Measurements from ENCODE around the gene GRIK3. TPM values are rescaled to one million over a fixed set of nuclear protein-coding genes. Genes with fewer than 3 reads are reported as not detected.
"Not testable (repeated sequence)": the region's sequence is repeated elsewhere in the genome, so short reads cannot be mapped to it uniquely, and the experiment has no call there.

Gene GRIK3
- total RNA-seq, 1 donor from 2014 or later: not detected

DNA sequence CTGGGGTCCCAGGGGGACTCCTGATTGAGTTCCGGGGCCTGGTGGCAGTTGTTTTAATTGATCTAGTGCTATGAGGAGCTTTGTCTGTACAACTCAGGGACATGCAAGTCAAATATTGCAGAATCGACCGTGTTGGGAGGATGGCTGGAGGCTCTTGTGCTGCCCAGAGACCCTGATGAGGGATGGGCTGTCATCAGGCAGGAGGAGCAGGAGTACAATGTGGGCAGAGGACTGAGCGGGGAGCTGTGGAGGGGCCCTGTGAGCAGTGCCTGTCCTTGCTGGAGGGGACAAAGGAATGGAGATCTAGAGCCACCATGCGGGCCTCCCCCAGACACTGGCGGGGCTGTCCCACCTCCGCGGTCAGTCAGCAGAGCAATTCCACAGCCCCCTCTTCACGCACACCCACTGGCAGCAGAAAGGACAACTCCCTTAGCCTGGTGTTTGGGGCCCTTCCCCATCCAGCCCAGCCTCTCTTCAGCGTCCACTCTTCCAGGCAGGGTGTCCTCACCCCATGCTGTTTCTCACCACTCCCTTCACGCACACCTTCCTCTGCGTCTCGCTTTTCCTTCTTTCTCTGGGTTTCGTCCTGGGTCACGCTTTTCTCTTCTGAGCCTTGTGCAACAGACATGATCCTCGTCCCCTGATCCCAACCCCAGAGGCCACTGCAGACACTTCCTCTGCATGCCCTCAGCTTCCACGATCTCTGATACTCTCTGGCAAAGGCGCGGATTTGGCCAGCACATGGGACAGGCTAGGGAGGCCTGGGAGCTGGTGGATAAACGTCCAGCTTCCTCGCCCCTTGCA is 122.6 kb downstream of the GRIK3 start:
- intact Hi-C loops (cut with micrococcal nuclease): no loop called here

DNA sequence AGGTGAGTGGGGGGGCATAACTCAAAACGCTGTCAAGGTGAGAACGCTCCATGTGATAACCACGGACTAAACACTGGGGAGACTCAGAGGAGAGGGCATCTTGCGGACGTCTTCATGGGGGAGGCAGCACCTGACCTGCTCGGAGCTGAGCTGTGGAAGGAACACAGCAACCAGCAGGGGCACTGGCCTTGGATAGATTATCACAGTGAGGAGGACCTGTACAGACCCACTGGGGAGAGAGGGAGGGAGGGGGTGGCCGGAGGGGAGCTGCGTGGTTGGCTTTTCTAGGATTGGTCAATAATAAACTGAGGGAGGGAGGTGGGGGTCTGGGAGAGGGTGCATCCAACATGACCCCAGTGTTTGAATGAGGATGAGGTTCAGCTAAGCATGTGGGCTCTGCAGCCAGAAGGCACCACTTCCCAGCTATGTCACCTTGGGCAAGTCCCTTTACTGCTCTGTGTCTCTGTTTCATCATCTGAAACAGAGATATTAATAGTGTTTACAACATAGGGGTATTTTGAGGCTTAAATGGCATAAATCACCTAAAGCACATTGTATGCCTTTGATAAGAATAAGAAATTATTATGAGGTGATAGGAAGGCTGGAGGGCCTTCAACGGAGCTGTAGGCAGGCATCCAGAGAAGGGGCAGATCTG is 123.3 kb downstream of the GRIK3 start:
- intact Hi-C loops (cut with micrococcal nuclease): no loop called here

DNA sequence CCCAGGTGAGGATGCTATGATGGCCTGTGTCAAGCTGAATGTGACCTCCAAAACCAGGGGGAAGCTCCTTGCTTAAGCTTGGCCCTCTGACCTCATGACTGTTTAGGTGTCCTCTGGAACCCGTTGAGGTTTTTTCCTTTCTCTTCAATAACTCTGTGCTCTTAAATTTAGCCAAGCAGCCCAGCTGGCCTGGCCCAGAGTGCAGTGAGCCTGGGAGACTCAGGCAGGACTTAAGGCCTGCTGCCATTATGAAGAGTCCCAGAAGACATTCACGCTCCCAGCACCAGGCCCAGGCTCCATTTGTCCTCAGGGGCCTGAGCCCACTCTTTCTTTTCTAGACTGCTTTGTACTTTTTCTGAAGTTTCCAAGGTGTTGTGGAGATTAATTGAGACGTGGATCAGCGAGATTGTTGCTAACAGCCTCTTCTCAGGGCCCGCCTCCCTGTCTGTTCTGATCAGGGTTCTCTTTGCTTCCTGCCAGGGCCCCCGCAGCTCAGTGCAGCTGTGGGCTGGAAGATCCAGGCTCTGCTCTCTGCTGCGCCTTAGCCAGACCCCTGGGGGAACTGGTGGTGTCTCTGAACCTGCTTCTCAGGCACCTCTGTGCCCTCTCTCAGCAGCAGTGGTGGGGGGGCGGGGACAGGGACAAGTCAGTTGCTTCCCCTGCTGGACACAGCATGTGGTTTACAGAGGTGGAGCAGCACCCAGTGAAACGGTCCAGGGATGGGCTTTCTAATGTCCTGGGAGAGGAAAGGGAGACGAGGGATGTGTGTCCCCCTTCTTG is 124.2 kb downstream of the GRIK3 start:
- intact Hi-C loops (cut with micrococcal nuclease): no loop called here

DNA sequence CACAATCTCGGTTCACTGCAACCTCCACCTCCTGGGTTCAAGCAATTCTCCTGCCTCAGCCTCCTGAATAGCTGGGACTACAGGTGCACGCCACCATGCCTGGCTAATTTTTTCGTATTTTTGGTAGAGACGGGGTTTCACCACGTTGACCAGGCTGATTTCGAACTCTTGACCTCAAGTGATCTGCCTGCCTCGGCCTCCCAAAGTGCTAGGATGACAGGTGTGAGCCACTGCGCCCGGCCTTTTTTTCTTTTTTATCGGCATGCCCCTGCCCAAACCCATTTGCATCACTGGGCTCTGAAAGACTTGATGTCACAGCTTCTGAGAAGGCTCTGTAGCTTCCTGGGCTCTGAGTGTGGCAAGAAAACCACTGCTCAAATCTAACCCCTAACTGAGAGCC is 125.0 kb downstream of the GRIK3 start:
- intact Hi-C loops (cut with micrococcal nuclease): not testable (repeated sequence)

DNA sequence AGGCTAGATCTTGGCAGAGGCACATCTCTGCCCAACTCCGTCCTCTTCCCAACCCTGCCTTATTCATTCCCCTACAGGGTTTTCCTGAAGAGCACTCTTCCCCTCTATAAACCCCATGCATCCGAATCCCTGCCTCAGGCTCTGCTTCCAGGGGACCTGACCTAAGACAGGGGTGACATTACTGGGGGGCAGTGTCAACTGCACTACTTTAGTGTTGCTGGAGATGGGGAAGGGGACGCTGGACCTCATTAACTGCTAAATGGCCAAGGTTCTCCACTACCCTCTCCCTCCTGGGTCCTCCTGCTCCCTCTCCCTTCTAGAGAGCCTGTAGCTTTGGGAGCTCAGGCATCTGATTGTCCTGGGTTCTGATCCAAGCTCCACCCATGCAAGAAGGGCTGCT is 126.2 kb downstream of the GRIK3 start:
- intact Hi-C loops (cut with micrococcal nuclease): no loop called here

DNA sequence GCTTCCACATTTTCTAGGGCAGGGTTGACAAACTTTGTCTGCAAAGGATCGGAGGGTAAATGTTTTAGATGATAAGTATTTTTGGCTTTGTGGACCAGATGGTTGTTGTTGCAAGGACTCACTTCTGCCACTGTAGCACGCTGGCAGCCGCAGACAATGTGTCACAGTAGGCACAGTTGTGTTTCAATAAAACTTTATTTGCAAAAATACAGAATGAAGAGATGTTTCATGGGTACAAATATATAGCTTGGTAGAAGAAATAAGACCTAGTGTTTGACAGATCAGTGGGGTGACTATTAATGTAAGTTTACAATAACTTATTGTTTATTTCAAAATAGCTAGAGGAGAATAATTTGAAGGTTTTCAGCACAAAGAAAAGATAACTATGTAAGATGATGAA is 127.8 kb downstream of the GRIK3 start:
- intact Hi-C loops (cut with micrococcal nuclease): no loop called here

DNA sequence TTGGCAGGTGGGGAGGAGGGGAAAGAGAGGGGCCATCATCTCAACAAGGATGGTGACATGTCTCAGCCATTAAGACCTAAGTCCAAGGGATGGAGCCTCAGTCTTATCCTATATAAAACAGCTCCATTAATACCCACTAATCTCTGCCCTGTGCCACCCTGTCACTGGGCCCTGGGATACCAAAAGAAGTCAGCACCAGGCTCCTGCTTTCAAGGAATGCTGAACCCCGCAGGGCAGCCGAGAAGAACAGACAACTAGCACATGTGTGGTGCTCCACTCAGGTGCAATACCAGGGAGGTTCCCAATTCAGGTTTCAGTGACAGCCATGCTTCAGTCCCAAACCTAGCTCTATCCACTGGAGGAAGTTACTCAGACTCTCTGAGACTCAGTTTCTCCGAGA is 128.4 kb downstream of the GRIK3 start:
- intact Hi-C loops (cut with micrococcal nuclease): no loop called here

DNA sequence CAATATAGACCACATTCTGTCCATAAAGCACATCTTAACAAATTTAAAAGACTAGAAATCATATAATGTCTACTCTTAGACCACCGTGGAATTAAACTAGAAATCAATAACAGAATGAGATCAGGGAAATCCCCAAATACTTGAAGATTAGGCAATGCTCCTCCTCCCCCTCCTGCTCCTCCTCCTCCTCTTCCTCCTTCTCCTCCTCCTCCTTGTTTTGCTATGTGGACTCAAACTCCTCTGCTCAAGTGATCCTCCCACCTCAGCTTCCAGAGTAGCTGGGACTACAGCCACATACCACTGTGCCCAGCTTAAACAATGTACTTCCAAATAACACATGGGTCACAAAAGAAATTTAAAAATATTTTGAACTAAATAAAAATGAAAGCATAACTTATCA is 134.2 kb downstream of the GRIK3 start:
- intact Hi-C loops (cut with micrococcal nuclease): no loop called here

DNA sequence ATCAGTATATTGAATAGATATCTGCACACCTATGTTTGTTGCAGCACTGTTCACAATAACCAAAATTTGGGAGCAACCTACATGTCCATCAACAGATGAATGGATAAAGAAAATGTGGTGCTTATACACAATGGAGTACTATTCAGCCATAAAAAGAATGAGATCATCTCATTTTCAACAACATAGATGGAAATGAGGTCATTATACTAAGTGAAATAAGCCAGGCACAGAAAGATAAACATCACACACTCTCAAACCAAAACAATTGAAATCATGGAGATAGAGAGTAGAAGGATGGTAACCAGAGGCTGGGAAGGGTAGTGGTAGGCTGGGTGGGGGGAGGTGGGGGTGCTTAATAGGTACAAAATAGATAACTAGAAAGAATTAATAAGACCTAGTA is 136.5 kb downstream of the GRIK3 start:
- intact Hi-C loops (cut with micrococcal nuclease): not testable (repeated sequence)

DNA sequence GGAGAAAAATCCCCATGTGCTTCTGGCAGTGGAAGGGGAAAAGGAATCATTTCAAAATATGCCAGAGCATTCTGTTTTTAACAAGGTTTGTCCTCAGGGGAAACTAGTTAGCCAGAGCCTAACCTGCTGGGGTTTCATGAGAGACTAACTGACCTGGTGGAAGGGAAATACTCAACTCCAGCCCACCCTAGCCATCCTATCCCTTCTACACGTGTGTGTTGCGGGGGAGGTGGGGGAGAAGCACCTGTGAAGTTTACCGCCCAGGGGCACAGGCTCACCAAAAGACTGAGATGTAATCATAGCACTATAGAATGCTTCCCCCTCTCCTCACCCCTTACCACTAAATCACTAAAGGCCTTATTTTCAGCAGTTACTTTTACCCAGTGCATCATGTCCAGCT is 139.5 kb downstream of the GRIK3 start:
- intact Hi-C loops (cut with micrococcal nuclease): no loop called here

DNA sequence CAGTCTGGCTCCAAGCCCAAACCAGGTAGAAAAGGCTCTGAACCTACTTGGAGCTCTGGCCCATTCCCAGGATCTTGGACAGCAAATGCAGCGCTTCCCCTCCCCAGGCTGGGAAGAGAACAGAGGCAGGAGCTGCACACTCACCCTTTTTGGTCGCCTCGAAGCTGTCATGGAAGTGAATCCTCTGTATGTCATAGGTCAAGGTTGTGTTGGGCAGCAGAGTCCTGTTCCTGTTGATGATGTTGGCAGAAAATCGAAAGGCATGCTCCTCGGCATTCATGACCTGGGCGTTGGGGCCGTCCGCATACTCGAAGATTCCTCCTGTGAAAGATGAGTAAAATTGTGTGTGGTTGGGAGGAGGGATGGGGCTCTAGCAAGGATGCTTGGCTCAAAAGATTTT is 143.5 kb downstream of the GRIK3 start:
- intact Hi-C loops (cut with micrococcal nuclease): no loop called here

DNA sequence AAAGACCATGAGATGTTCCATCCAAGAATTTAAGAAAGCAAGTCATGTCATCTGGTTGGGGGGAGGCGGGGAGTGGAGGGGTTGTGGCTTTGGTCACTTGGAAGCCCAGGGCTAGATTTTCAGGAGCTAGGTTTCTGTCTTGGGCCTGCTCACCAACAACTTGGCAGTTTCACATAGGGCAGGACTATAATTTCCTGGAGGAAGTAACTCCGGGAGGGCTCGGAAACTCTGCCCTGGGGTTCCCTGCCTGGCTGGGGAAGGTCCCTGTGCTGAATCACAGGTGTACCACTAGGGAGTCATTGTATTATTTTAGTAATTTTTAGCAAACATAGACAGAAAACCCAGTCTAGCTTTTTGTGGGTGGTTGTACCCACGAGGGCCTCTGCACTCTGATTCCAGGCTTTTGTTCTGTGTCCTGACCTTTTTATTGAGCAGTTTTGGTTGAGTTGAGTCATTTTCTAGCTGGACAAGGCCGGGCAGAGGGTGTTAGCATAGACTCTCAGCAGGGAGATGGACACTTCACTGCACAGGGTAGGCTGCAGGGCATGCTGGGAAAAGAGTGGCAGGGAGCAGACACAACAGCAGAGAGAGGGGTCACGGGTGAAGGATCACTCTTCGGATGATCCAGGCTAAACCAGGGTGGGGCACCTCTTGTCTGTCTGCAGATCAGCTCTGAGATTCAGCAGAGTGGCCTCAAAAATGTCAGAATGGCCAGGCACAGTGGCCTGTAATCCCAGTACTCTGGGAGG is 144.7 kb downstream of the GRIK3 start:
- intact Hi-C loops (cut with micrococcal nuclease): no loop called here

DNA sequence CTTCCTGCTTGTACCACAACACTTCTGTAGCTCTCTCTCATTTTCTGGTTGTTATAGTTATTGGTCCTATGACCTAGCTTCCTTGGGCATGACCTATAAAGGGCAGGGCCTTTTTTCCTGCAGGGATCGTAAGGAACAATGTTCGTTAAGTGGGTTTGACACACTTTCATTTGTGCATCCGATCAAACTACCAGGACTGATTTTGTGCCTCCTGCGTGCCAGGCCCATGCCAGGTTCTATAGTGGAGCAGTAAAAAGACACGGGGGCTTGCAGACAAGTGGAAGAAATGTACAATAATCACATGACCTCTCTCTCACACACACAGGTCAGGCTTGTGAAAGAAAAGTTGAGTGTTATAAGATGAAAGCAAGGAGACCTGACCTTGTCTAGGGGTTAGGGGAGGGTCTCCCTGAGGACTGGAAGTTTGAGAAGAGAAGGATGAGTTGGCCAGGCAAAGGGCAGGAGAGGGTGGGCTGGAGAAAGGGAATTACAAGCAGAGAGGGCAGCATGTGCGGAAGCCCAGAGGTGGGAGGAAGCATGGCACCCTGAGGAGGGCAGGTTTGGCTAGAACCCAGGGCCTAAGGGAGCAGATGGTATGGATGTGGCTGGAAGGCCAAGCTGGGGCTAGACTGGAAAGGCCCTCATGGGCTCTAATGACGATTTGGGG is 145.4 kb downstream of the GRIK3 start:
- intact Hi-C loops (cut with micrococcal nuclease): no loop called here

DNA sequence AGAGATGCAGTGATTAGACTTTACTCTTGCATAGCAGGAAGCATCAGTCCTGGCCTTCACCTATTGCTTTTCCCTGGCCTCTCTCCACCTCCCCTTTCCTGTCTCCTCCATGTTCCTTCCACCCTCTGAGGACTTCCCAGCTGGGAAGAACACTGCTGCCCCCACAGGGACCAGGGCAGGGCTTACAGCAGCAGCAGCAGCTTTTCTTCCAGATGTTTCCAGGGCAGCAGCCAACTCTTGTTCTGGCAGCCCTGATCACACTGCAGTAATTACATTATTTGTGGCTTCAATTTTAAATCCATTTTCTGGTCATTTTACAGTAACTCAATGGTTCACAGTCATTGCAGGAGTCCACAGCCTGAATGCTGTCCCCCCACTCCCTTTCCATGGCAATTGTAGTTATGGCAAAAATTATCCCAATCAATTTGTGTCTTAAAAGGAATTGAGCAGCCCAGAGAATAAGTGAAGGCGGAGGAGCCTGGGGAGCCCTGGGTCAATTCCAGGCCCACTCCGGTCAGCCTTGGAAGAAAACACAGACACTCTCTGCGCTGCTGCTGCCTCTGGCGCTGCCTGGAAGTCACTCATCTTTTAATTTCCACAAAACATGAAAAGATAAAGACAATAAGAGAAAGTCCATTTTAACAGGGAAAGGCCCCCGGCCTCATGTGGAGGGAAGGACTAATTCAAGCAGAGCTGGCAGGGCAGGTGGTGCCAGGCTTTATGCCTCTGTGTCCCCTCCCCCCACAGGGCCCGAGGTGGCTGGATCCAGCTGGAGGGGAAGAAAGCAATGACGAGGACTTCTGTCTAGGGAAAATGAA is 148.6 kb downstream of the GRIK3 start:
- intact Hi-C loops (cut with micrococcal nuclease): no loop called here

DNA sequence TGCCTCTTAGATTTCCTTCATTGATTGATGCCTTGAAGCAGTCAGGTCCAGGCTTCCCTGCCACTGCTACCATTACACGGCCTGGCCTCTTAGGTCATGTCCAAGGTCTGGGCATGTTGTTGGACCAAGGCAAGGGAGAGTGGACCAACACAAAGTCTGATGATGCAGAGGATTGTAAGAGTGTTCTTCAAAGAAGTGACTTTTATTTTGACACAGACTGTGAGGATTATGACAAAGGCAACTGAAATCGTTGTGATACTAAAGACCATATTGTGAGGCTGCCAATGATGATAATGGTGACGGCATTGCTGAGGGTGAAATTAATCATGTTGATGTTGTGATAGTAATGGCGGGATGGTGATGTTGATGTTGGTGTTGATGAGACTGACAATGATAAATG is 149.5 kb downstream of the GRIK3 start:
- intact Hi-C loops (cut with micrococcal nuclease): no loop called here

DNA sequence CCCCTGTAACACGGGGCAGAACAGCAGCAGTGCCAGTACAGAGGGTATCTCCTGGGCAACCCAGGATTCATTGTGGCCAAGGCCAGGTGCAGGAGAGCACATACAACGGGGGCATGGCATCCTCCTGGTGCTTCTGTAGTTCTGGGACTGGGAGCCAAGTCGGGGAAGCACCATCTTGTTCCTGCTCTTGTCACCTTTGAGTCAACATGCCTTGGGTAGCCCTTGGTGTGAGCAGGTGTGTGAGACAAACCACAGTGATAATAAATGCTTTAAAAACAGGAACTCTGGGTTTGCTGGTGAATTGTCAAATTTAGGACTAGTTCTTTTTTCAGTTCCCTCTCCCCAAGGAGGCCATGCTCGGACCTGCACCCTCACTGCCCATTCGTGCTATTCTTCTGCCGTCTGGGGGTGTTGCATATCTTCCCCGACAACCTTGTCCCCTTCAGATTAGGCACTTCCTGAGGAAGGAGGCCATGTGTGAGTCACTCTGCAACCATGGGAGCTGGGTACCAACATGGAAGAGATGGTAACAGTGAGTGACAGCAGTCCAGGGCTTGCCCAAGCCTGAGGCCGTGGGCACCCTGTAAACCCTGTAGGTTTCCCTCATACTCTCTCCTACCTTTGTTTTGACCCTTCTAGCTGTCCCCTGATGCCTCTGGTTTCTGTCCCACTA is 150.2 kb downstream of the GRIK3 start:
- intact Hi-C loops (cut with micrococcal nuclease): no loop called here

DNA sequence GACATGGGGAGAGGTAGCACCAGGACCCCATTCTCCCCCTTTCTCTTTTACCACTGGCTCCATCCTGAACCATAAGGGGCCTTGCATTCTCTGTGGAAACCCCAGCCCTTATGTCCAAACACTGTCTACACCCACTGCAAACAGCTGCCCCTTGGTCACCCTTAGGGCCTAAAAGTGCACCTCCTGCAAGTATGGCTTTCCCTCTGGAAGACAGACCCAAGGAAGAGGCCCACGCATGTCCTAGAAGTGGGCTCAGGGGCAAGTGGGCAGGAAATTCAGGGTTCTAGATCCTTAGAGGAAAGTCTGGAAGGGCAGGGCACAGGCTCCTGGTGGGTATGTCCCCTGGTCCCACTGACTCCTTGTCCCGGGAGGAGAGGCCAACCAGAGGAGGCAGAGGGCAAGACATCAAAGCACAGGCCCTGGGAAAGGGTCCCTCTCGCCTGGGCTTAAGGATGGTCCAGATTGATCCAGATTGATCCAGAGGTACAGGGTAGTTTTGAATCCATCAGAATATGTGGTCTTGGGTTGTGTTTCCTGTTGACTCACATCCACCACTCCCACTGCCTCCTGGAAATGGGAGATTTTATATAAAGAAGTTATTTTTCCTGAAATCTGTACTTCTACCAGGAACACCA is 150.9 kb downstream of the GRIK3 start:
- intact Hi-C loops (cut with micrococcal nuclease): no loop called here

DNA sequence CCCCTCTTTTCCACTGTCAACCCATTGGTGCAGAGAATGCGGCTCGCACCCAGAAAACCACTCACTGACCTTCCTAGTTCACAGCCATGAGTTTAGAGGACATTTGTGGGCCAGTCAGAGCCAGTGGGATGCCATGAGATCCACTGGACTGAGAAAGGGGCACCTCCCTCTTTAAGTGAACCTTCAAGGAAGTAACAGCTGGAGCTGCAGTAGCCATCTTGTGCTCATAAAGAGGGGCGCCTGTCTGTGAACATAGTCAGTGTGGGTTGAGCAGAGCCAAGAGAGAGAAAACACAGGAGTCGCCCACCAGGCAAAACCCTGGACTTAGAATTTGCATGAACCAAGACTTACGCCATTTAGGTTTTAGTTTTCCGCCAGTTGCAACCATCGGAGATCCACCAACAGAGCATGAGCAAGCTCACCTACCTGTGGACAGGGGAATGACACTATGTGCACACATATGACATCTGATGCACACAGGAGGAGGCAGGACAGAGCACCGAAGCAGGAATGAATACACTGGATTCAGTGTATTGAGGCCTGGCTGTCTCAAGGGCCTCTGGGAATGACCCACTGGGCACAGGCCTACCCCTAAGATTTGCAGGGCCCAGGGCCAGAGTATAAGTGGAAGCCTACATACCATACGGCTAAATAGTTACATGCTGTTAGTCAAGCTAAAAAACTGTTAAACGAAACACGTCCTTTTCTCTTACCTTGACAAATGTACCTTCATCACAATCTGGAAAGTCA is 151.6 kb downstream of the GRIK3 start:
- intact Hi-C loops (cut with micrococcal nuclease): no loop called here

Measured in T-helper 1 cell treated with Interleukin-12 subunit alpha and Interleukin-12 subunit beta and Interleukin-4 antibody, amounts not matched to agents 30 ng/mL and 1 ng/mL, for 36 hours (primary cell).